Measurements from ENCODE around the gene LMNA.

LMNA gene

GRCh38 chr1:156143765-156144489, 29.4 kb downstream of the LMNA start:
- DNase-seq (ENCODE audit: extremely low spot score): no peak
- TF ChIP-seq PKNOX1 (IDR thresholded peaks at IDR 0.05): no peak
- TF ChIP-seq HDGF (IDR thresholded peaks at IDR 0.05; ENCODE audit: borderline replicate concordance): no peak
- TF ChIP-seq ARNT (IDR thresholded peaks at IDR 0.05): no peak
- no peak for TF ChIP-seq SP1 (IDR thresholded peaks at IDR 0.05)
- TF ChIP-seq BHLHE40 (IDR thresholded peaks at IDR 0.05; ENCODE audit: borderline replicate concordance): no peak
- TF ChIP-seq SUZ12 (IDR thresholded peaks at IDR 0.05): no peak
- no peak for TF ChIP-seq ELF4 (IDR thresholded peaks at IDR 0.05)
- no peak for TF ChIP-seq L3MBTL2 (conservative IDR thresholded peaks at IDR 0.05)
- TF ChIP-seq FOXA1 (IDR thresholded peaks at IDR 0.05): no peak
- TF ChIP-seq ZNF384 (IDR thresholded peaks at IDR 0.05): no peak
- no peak for TF ChIP-seq NFRKB (IDR thresholded peaks at IDR 0.05)
- TF ChIP-seq TARDBP (IDR thresholded peaks at IDR 0.05): no peak
- no peak for TF ChIP-seq LEF1 (IDR thresholded peaks at IDR 0.05; ENCODE audit: borderline replicate concordance)
- ChIA-PET POLR2A (interaction anchor here (1.4 kb wide), 1 partner anchor 69 kb away, joined by 3 read pairs; the partner anchor contains the start of gene PMF1), CTCF (interaction anchor here (4.3 kb wide), 1 partner anchor 81 kb away, joined by 37 read pairs; no protein-coding TSS in a partner anchor)

GRCh38 chr1:156144742-156145141, 30.2 kb downstream of the LMNA start:
- TF ChIP-seq TARDBP (IDR thresholded peaks at IDR 0.05): no peak
- TF ChIP-seq ARNT (IDR thresholded peaks at IDR 0.05): no peak
- TF ChIP-seq CTBP1 (IDR thresholded peaks at IDR 0.05; ENCODE audit: borderline replicate concordance): no peak
- no peak for TF ChIP-seq SP1 (IDR thresholded peaks at IDR 0.05)
- TF ChIP-seq SUZ12 (IDR thresholded peaks at IDR 0.05): no peak
- TF ChIP-seq LEF1 (IDR thresholded peaks at IDR 0.05; ENCODE audit: borderline replicate concordance): no peak
- no peak for TF ChIP-seq PKNOX1 (IDR thresholded peaks at IDR 0.05)
- TF ChIP-seq BHLHE40 (IDR thresholded peaks at IDR 0.05; ENCODE audit: borderline replicate concordance): no peak
- no peak for TF ChIP-seq FOXM1 (IDR thresholded peaks at IDR 0.05; ENCODE audit: borderline replicate concordance)
- no peak for TF ChIP-seq HDGF (IDR thresholded peaks at IDR 0.05; ENCODE audit: borderline replicate concordance)
- TF ChIP-seq NFRKB (IDR thresholded peaks at IDR 0.05): no peak
- TF ChIP-seq FOXK2 (IDR thresholded peaks at IDR 0.05): no peak
- no peak for TF ChIP-seq L3MBTL2 (conservative IDR thresholded peaks at IDR 0.05)
- no peak for TF ChIP-seq ELF4 (IDR thresholded peaks at IDR 0.05)
- TF ChIP-seq ZNF384 (IDR thresholded peaks at IDR 0.05): no peak
- TF ChIP-seq FOXA1 (IDR thresholded peaks at IDR 0.05): no peak
- ChIA-PET CTCF (interaction anchor here (1.2 to 4.3 kb wide), 2 partner anchors 16 to 81 kb away, joined by 5 to 37 read pairs; no protein-coding TSS in a partner anchor), POLR2A (interaction anchor here (3.7 kb wide), 1 partner anchor 69 kb away, joined by 22 read pairs; the partner anchor contains the start of gene PMF1)
- DNase-seq (ENCODE audit: extremely low spot score): no peak

GRCh38 chr1:156145650-156146019, 31.1 kb downstream of the LMNA start:
- no peak for DNase-seq (ENCODE audit: extremely low spot score)
- POLR2A ChIA-PET: interaction anchor here (1.6 to 5.4 kb wide), 5 partner anchors 15 to 87 kb away, joined by 4 to 22 read pairs (median 11); partner anchors contain the start of genes PMF1 and SLC25A44
- CTCF ChIA-PET: interaction anchor here (0.6 to 4.3 kb wide), 8 partner anchors 17 to 143 kb away, joined by 3 to 37 read pairs (median 5); partner anchors contain the start of gene PMF1
- TF ChIP-seq HDGF (IDR thresholded peaks at IDR 0.05; ENCODE audit: borderline replicate concordance): no peak
- no peak for TF ChIP-seq ELF4 (IDR thresholded peaks at IDR 0.05)
- no peak for TF ChIP-seq FOXA1 (IDR thresholded peaks at IDR 0.05)
- TF ChIP-seq ZNF384 (IDR thresholded peaks at IDR 0.05): no peak
- no peak for TF ChIP-seq CTBP1 (IDR thresholded peaks at IDR 0.05; ENCODE audit: borderline replicate concordance)
- TF ChIP-seq TARDBP (IDR thresholded peaks at IDR 0.05): no peak
- no peak for TF ChIP-seq NFRKB (IDR thresholded peaks at IDR 0.05)
- no peak for TF ChIP-seq L3MBTL2 (conservative IDR thresholded peaks at IDR 0.05)
- no peak for TF ChIP-seq SUZ12 (IDR thresholded peaks at IDR 0.05)
- TF ChIP-seq BHLHE40 (IDR thresholded peaks at IDR 0.05; ENCODE audit: borderline replicate concordance): no peak
- TF ChIP-seq SP1 (IDR thresholded peaks at IDR 0.05): no peak
- TF ChIP-seq PKNOX1 (IDR thresholded peaks at IDR 0.05): no peak

GRCh38 chr1:156146020-156146768, 31.7 kb downstream of the LMNA start:
- peak; percentile 81 for DNase-seq (ENCODE audit: extremely low spot score)
- CTCF ChIA-PET: interaction anchor here (0.6 to 4.3 kb wide), 7 partner anchors 17 to 79 kb away, joined by 3 to 37 read pairs (median 5); partner anchors contain the start of gene PMF1

More at GRCh38 chr1:156146020-156146768, 31.7 kb downstream of the LMNA start:
- POLR2A ChIA-PET: interaction anchor here (1.6 to 5.4 kb wide), 5 partner anchors 15 to 86 kb away, joined by 4 to 22 read pairs (median 11); partner anchors contain the start of genes PMF1 and SLC25A44
- no peak for TF ChIP-seq ARNT (IDR thresholded peaks at IDR 0.05)
- TF ChIP-seq HDGF (IDR thresholded peaks at IDR 0.05; ENCODE audit: borderline replicate concordance): no peak
- TF ChIP-seq FOXK2 (IDR thresholded peaks at IDR 0.05): no peak
- no peak for TF ChIP-seq ELF4 (IDR thresholded peaks at IDR 0.05)
- no peak for TF ChIP-seq NFRKB (IDR thresholded peaks at IDR 0.05)
- TF ChIP-seq FOXM1 (IDR thresholded peaks at IDR 0.05; ENCODE audit: borderline replicate concordance): no peak
- TF ChIP-seq PKNOX1 (IDR thresholded peaks at IDR 0.05): no peak
- no peak for TF ChIP-seq CTBP1 (IDR thresholded peaks at IDR 0.05; ENCODE audit: borderline replicate concordance)
- TF ChIP-seq LEF1 (IDR thresholded peaks at IDR 0.05; ENCODE audit: borderline replicate concordance): no peak
- no peak for TF ChIP-seq L3MBTL2 (conservative IDR thresholded peaks at IDR 0.05)
- TF ChIP-seq SP1 (IDR thresholded peaks at IDR 0.05): no peak
- TF ChIP-seq BHLHE40 (IDR thresholded peaks at IDR 0.05; ENCODE audit: borderline replicate concordance): no peak
- TF ChIP-seq TARDBP (IDR thresholded peaks at IDR 0.05): no peak
- TF ChIP-seq ZNF384 (IDR thresholded peaks at IDR 0.05): no peak
- TF ChIP-seq SUZ12 (IDR thresholded peaks at IDR 0.05): no peak
- no peak for TF ChIP-seq FOXA1 (IDR thresholded peaks at IDR 0.05)
